ENCODE measurements around the gene CASP2. TPM values are rescaled to one million over a fixed set of nuclear protein-coding genes. Genes with fewer than 3 reads are reported as not detected.

Gene CASP2
- total and polyA plus RNA-seq, 4 experiments from 2014 or later = 5.3 to 96.1 (median 61.8) TPM

DNA sequence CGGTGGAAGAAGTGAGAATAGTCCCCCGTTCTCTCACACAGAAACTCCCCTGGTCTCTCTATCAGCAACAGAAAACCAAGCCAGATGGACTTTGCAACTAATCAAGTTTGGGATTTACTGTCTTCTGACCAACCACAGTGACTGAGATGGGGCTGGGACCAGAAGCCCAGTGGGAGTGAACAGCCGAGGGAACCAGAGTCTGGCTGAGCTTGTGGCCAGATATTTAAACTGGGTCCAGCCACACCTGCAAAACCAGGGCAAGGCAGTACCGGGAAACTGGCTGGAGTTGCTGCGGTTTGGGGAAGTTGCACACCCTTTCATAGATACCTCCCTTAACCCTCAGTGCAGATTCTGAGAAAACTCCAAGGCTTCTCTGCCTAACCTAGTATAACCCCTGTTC is 18.9 kb upstream of the CASP2 start:
- Mint-ChIP-seq H3K9me3 (peaks cover 0 to 2% (median 0%) of the 10 kb centered on the region in 8 donors), H3K27ac (peak overlapping the region in 6 of 7 donors; percentile 19 to 94 (median 69)), H3K4me3 (peak overlapping the region in 1 of 8 donors; percentile 7), H3K4me1 (peaks cover 24 to 49% (median 36%) of the 10 kb centered on the region in 4 donors), H3K36me3 (peaks cover 38 to 55% of the 10 kb centered on the region in 2 donors), H3K27me3 (no peaks in the 10 kb centered on the region)
- DNase-seq = no peak
- intact Hi-C loops (cut with micrococcal nuclease) = no loop called here
- POLR2A ChIA-PET (ENCODE audit: partially characterized antibody) = interaction anchor here (0.8 to 13.2 kb wide), 9 partner anchors 9 to 29 kb away, joined by 3 to 163 read pairs (median 6); partner anchors contain the start of gene CASP2
- no peak overlapping the region for H3K27ac ChIP-seq (ENCODE audit: low read depth, low read length)
- CTCF ChIA-PET (ENCODE audit: partially characterized antibody) = interaction anchor here (1.1 to 16.6 kb wide), 3 partner anchors 10 to 30 kb away, joined by 4 to 252 read pairs (median 5); no protein-coding TSS in a partner anchor
- no peaks in the 10 kb centered on the region for H3K27me3 ChIP-seq (ENCODE audit: insufficient read depth, low read length)
- no peaks in the 10 kb centered on the region for H3K9me3 ChIP-seq (ENCODE audit: control insufficient read depth in 1 of 2, low read length in 2 of 2)
- peaks cover 37% of the 10 kb centered on the region for H3K36me3 ChIP-seq (ENCODE audit: insufficient read depth, low read length)
- peaks cover 51% of the 10 kb centered on the region for H3K4me1 ChIP-seq (ENCODE audit: insufficient read depth, low read length)
- H3K4me3 ChIP-seq (ENCODE audit: low read length in 2 of 2) = no peak overlapping the region

DNA sequence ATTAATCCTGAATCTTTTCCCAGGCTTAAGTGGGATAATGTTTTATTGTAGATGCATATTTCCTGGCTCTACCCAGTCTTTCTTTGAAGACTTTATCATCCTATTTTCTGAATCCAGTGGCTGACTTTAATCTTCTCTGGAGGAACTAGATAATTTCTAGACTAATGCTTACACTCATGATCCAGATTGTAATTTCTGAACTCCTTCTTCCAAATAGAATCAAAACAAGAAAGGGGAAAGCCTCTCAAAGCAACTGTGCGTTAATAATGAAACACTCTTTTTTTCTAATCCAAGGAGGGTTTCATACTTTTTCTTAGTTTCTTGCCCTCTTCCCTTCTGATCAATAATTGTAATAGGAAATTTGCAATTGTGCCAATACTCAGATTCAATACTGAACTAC is 16.9 kb upstream of the CASP2 start:
- ChIA-PET POLR2A (ENCODE audit: partially characterized antibody) (interaction anchor here (1.1 to 3.6 kb wide), 5 partner anchors 8 to 31 kb away, joined by 3 to 36 read pairs (median 4); partner anchors contain the start of genes CASP2 and GSTK1), CTCF (ENCODE audit: partially characterized antibody) (interaction anchor here (1.0 to 2.5 kb wide), 3 partner anchors 16 to 31 kb away, joined by 3 to 14 read pairs (median 12); no protein-coding TSS in a partner anchor)
- H3K9me3 ChIP-seq (ENCODE audit: control insufficient read depth in 1 of 2, low read length in 2 of 2) = no peaks in the 10 kb centered on the region
- H3K4me1 ChIP-seq (ENCODE audit: insufficient read depth, low read length) = peaks cover 32% of the 10 kb centered on the region
- Mint-ChIP-seq H3K4me3 (no peak overlapping the region), H3K27ac (peak overlapping the region in 5 of 7 donors; percentile 6 to 80 (median 33)), H3K36me3 (peaks cover 21 to 42% of the 10 kb centered on the region in 2 donors), H3K9me3 (no peaks in the 10 kb centered on the region), H3K4me1 (peaks cover 11 to 29% (median 19%) of the 10 kb centered on the region in 4 donors), H3K27me3 (no peaks in the 10 kb centered on the region)
- H3K4me3 ChIP-seq (ENCODE audit: low read length in 2 of 2) = no peak overlapping the region
- H3K36me3 ChIP-seq (ENCODE audit: insufficient read depth, low read length) = peaks cover 29% of the 10 kb centered on the region
- no peak for DNase-seq
- H3K27me3 ChIP-seq (ENCODE audit: insufficient read depth, low read length) = no peaks in the 10 kb centered on the region
- no peak overlapping the region for H3K27ac ChIP-seq (ENCODE audit: low read depth, low read length)
- intact Hi-C loops (cut with micrococcal nuclease) = no loop called here

DNA sequence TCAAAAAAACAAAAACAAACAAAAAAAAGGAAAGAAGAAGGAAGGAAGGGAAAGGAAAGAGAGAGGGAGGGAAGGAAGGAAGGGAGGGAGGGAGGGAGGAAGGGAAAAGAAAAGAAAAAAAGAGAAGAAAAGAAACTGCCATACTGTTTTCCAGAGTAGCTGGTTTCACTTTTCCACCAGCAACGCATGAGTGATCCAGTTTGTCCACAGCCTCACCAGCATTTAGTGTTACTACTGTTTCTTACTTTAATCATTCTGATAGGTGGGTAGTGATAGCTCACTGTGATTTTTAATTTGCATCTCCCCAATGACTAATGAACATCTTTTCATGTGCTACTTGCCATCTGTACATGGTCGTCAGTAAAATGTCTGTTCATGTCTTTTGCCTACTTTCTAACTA is 15.3 kb upstream of the CASP2 start:
- CTCF ChIA-PET (ENCODE audit: partially characterized antibody) = interaction anchor here (1.1 to 2.5 kb wide), 5 partner anchors 10 to 33 kb away, joined by 4 to 14 read pairs (median 7); partner anchors contain the start of gene GSTK1
- H3K9me3 Mint-ChIP-seq = no peaks in the 10 kb centered on the region
- H3K36me3 ChIP-seq (ENCODE audit: insufficient read depth, low read length) = peaks cover 18% of the 10 kb centered on the region
- no peaks in the 10 kb centered on the region for H3K9me3 ChIP-seq (ENCODE audit: control insufficient read depth in 1 of 2, low read length in 2 of 2)
- H3K27ac ChIP-seq (ENCODE audit: low read depth, low read length) = no peak overlapping the region
- peaks cover 2 to 20% (median 12%) of the 10 kb centered on the region in 4 donors for H3K4me1 Mint-ChIP-seq
- peak overlapping the region in 1 of 7 donors; percentile 13 for H3K27ac Mint-ChIP-seq
- H3K27me3 Mint-ChIP-seq = no peaks in the 10 kb centered on the region
- DNase-seq = no peak
- H3K36me3 Mint-ChIP-seq = peaks cover 13 to 30% of the 10 kb centered on the region in 2 donors
- no peak overlapping the region for H3K4me3 ChIP-seq (ENCODE audit: low read length in 2 of 2)
- POLR2A ChIA-PET (ENCODE audit: partially characterized antibody) = interaction anchor here (1.3 to 3.6 kb wide), 5 partner anchors 10 to 22 kb away, joined by 3 to 36 read pairs (median 9); partner anchors contain the start of genes CASP2 and GSTK1
- no peak overlapping the region for H3K4me3 Mint-ChIP-seq
- intact Hi-C loops (cut with micrococcal nuclease) = no loop called here
- H3K27me3 ChIP-seq (ENCODE audit: insufficient read depth, low read length) = no peaks in the 10 kb centered on the region
- H3K4me1 ChIP-seq (ENCODE audit: insufficient read depth, low read length) = peaks cover 16% of the 10 kb centered on the region

DNA sequence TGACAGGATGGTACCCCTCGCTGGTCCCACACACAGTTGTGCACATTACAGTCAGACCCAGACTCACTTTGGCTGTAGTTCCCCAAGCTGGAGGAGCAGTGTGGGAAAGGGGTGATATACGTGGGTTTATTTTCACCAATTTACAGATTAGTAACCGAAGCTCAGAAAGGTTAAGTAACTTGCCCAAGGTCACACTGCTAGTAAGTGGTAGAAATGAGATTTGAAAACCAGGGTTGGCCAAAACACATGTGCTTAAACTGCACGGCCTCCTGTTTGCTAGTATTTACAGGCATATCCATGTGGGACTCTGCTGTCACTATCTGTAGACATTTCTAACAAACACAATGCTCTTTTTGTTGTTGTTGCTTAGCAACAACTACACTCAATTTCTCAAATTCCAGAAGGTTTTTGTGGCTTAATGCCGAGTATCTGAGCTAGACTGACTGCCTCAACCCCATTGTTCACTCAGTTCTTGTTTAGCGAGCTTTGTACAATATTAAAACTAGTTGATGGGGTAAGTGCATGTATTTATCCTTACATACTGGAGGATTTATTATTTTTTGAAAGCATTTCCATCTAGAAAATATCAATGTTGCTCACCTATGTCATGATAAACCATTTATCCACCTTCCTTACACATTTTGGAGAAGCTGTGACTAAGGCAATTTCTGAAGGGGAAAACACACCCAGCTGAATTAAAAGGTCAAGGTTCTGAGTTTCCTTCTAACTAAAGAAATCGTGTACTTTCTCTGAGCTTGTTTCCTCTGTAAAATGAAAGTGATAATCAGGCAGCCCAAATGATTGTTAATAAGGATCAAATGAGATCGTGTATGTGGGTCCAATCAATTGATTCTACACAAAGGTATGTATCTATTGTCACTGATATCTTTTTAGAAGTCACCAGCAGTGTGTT is 8.7 kb upstream of the CASP2 start:
- Histone ChIP-seq H3K27ac (ENCODE audit: low read depth, low read length) (peak overlapping the region; percentile 74), H3K4me1 (ENCODE audit: insufficient read depth, low read length) (peaks cover 33% of the 10 kb centered on the region), H3K9me3 (ENCODE audit: control insufficient read depth in 1 of 2, low read length in 2 of 2) (no peaks in the 10 kb centered on the region), H3K4me3 (ENCODE audit: low read length in 2 of 2) (peak overlapping the region; percentile 1 to 48), H3K27me3 (ENCODE audit: insufficient read depth, low read length) (no peaks in the 10 kb centered on the region), H3K36me3 (ENCODE audit: insufficient read depth, low read length) (no peaks in the 10 kb centered on the region)
- Mint-ChIP-seq H3K4me1 (peaks cover 34 to 40% (median 37%) of the 10 kb centered on the region in 4 donors), H3K27ac (peak overlapping the region; percentile 83 to 97 (median 94)), H3K9me3 (no peaks in the 10 kb centered on the region), H3K36me3 (no peaks in the 10 kb centered on the region), H3K27me3 (no peaks in the 10 kb centered on the region), H3K4me3 (peak overlapping the region; percentile 61 to 89 (median 81))
- intact Hi-C loops (cut with micrococcal nuclease) = loop anchor here (2.0 kb wide), 1 partner anchor 17 kb away; the partner anchor contains the start of gene GSTK1
- ChIA-PET CTCF (ENCODE audit: partially characterized antibody) (interaction anchor here (0.8 to 8.6 kb wide), 20 partner anchors 9 to 129 kb away, joined by 3 to 82 read pairs (median 5); partner anchors contain the start of genes CASP2, EPHA1 and GSTK1), POLR2A (ENCODE audit: partially characterized antibody) (interaction anchor here (0.8 to 3.9 kb wide), 21 partner anchors 8 to 482 kb away, joined by 3 to 62 read pairs (median 5); partner anchors contain the start of genes CASP2, GSTK1 and ZYX)
- DNase-seq = peak; percentile 52 to 74 (median 60)

DNA sequence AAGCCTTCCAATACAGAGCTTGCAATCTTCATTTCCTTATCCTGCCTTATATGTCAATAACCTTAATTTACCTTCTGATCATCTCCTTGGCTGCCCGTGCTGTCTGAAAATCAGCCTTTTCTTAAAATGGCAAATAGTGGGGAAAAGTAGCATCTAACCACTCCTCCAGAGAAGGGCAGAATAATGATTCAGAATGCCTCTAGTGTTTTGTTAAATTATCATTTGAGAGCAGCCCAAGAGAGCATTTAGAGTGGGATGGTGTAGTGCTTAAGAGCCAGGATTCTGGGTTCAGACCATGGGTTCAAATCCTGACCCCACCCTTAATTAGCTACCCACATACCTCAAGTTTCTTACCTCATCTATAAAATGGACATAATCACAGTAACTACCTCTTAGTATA is 8.0 kb upstream of the CASP2 start:
- Histone ChIP-seq H3K27ac (ENCODE audit: low read depth, low read length) (peak overlapping the region; percentile 74), H3K9me3 (ENCODE audit: control insufficient read depth in 1 of 2, low read length in 2 of 2) (no peaks in the 10 kb centered on the region), H3K36me3 (ENCODE audit: insufficient read depth, low read length) (no peaks in the 10 kb centered on the region), H3K27me3 (ENCODE audit: insufficient read depth, low read length) (no peaks in the 10 kb centered on the region), H3K4me1 (ENCODE audit: insufficient read depth, low read length) (peaks cover 33% of the 10 kb centered on the region), H3K4me3 (ENCODE audit: low read length in 2 of 2) (peak overlapping the region in 1 of 2 donors; percentile 48)
- H3K4me3 Mint-ChIP-seq = peak overlapping the region; percentile 61 to 89 (median 81)
- peak overlapping the region; percentile 83 to 97 (median 94) for H3K27ac Mint-ChIP-seq
- no peaks in the 10 kb centered on the region for H3K36me3 Mint-ChIP-seq
- no peaks in the 10 kb centered on the region for H3K27me3 Mint-ChIP-seq
- intact Hi-C loops (cut with micrococcal nuclease) = no loop called here
- H3K4me1 Mint-ChIP-seq = peaks cover 34 to 43% (median 40%) of the 10 kb centered on the region in 4 donors
- no peaks in the 10 kb centered on the region for H3K9me3 Mint-ChIP-seq
- DNase-seq = no peak
- ChIA-PET POLR2A (ENCODE audit: partially characterized antibody) (interaction anchor here (0.9 to 3.9 kb wide), 23 partner anchors 8 to 483 kb away, joined by 3 to 62 read pairs (median 5); partner anchors contain the start of genes CASP2, GSTK1 and ZYX), CTCF (ENCODE audit: partially characterized antibody) (interaction anchor here (0.8 to 8.6 kb wide), 18 partner anchors 8 to 136 kb away, joined by 3 to 82 read pairs (median 5); partner anchors contain the start of genes CASP2, EPHA1 and GSTK1)

DNA sequence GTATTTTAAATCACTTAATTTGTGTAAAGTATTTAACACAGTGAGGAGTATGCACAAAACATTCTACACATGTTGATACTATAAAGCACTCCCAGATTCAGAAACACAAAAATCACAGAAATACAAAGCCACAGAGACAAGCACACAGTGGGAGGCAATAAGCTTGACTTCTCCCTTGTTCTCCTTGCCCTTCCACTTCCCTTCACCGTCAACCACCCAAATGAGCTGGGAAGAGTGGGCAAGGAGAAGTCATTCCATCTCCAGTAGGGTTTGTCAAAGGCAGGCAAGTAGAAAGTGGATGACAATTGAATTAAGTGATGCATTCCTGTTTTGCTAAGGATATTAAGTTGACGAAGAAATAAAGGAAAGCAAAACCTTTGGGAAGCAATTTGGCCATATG is 7.6 kb upstream of the CASP2 start:
- H3K4me1 ChIP-seq (ENCODE audit: insufficient read depth, low read length) = peaks cover 33% of the 10 kb centered on the region
- intact Hi-C loops (cut with micrococcal nuclease) = no loop called here
- Mint-ChIP-seq H3K27me3 (no peaks in the 10 kb centered on the region), H3K4me1 (peaks cover 34 to 47% (median 42%) of the 10 kb centered on the region in 4 donors), H3K36me3 (no peaks in the 10 kb centered on the region), H3K4me3 (peak overlapping the region in 7 of 8 donors; percentile 61 to 89 (median 80)), H3K27ac (peak overlapping the region; percentile 83 to 97 (median 94)), H3K9me3 (no peaks in the 10 kb centered on the region)
- ChIA-PET CTCF (ENCODE audit: partially characterized antibody) (interaction anchor here (0.9 to 8.6 kb wide), 7 partner anchors 19 to 135 kb away, joined by 3 to 82 read pairs (median 6); no protein-coding TSS in a partner anchor), POLR2A (ENCODE audit: partially characterized antibody) (interaction anchor here (0.9 to 3.9 kb wide), 17 partner anchors 7 to 472 kb away, joined by 3 to 62 read pairs (median 7); partner anchors contain the start of genes CASP2, GSTK1 and ZYX)
- no peaks in the 10 kb centered on the region for H3K27me3 ChIP-seq (ENCODE audit: insufficient read depth, low read length)
- no peaks in the 10 kb centered on the region for H3K36me3 ChIP-seq (ENCODE audit: insufficient read depth, low read length)
- H3K9me3 ChIP-seq (ENCODE audit: control insufficient read depth in 1 of 2, low read length in 2 of 2) = no peaks in the 10 kb centered on the region
- H3K4me3 ChIP-seq (ENCODE audit: low read length in 2 of 2) = no peak overlapping the region
- H3K27ac ChIP-seq (ENCODE audit: low read depth, low read length) = peak overlapping the region; percentile 74
- no peak for DNase-seq
